ENCODE measurements around the gene ZMPSTE24. TPM values are rescaled to one million over a fixed set of nuclear protein-coding genes. Genes with fewer than 3 reads are reported as not detected.
"Not testable (repeated sequence)": the region's sequence is repeated elsewhere in the genome, so short reads cannot be mapped to it uniquely, and the experiment has no call there.

The ZMPSTE24 gene
- polyA plus RNA-seq, 1 donor from 2014 or later = 22.9 TPM

DNA sequence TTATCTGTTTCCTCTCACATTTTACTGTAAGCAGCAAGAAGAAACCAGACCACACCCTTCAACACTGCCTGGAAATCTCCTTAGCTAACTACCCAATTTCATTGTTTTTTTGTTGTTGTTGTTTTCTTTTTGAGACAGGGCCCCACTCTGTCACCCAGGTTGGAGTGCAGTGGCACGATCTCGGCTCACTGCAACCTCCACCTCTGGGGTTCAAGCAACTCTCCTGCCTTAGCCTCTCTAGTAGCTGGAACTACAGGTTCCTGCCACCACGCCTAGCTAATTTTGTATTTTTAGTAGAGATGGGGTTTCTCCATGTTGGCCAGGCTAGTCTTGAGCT, 84.3 kb downstream of the ZMPSTE24 start:
- H3K9me3 Mint-ChIP-seq, H3K27me3 Mint-ChIP-seq, H3K36me3 Mint-ChIP-seq: not testable (repeated sequence)
- Mint-ChIP-seq H3K4me3 (peak overlapping the region in 3 of 4 donors; percentile 15 to 29 (median 27)), H3K27ac (peak overlapping the region; percentile 9 to 82 (median 40)), H3K4me1 (peaks cover 37 to 51% (median 46%) of the 10 kb centered on the region in 3 donors)

Other genes starting within 250 kb of the ZMPSTE24 start
- gene CAP1, start 217.5 kb upstream of the ZMPSTE24 start, polyA plus RNA-seq = 424 TPM
- gene PPT1, start 161.0 kb upstream of the ZMPSTE24 start, polyA plus RNA-seq = 107 TPM
- gene RLF, start 96.8 kb upstream of the ZMPSTE24 start, polyA plus RNA-seq = 8.0 TPM
- gene TMCO2, start 10.3 kb upstream of the ZMPSTE24 start, polyA plus RNA-seq = not detected
- gene COL9A2, start 59.0 kb downstream of the ZMPSTE24 start, polyA plus RNA-seq = 3.0 TPM
- gene SMAP2, start 115.5 kb downstream of the ZMPSTE24 start, polyA plus RNA-seq = 624 TPM
- gene ZFP69B, start 192.2 kb downstream of the ZMPSTE24 start, polyA plus RNA-seq = 0.95 TPM
- gene ZFP69, start 219.1 kb downstream of the ZMPSTE24 start, polyA plus RNA-seq = 5.7 TPM

Data from IgD-negative memory B cell (primary cell).